Measurements from ENCODE around the gene SAA4. TPM values are rescaled to one million over a fixed set of nuclear protein-coding genes. Genes with fewer than 3 reads are reported as not detected.

Gene SAA4
- total RNA-seq, 1 experiment from 2014 or later = not detected

- DNase-seq = no peak
- Histone ChIP-seq H3K27ac (no peak overlapping the region), H3K4me1 (replicated peaks; ENCODE audit: insufficient read depth) (no peaks in the 10 kb centered on the region), H4K20me1 (ENCODE audit: insufficient read depth) (no peaks in the 10 kb centered on the region), H3K9me2 (ENCODE audit: insufficient read depth) (no peaks in the 10 kb centered on the region), H2AFZ (no peak overlapping the region), H3K79me2 (ENCODE audit: low read depth) (no peaks in the 10 kb centered on the region), H3K4me3 (no peak overlapping the region), H3K4me2 (no peak overlapping the region), H3F3A (ENCODE audit: insufficient read depth, low read depth) (0 out of 2 replicates have a peak, but pooled peaks cover 3% of the 10 kb centered on the region), H3K36me3 (ENCODE audit: low read depth) (no peaks in the 10 kb centered on the region), H3K9me3 (ENCODE audit: insufficient read depth, low read depth) (0 out of 2 replicates have a peak, but pooled peaks cover 1% of the 10 kb centered on the region), H3K27me3 (ENCODE audit: insufficient read depth, low read depth) (no peaks in the 10 kb centered on the region)
- CTCF ChIA-PET = no interaction called here
- TF ChIP-seq CTCF (conservative IDR thresholded peaks at IDR 0.05) = no peak
- TF ChIP-seq EZH2 (IDR thresholded peaks at IDR 0.05; ENCODE audit: low read depth) = no peak
- POLR2A ChIA-PET (ENCODE audit: unreplicated experiment) = no interaction called here
- intact Hi-C loops (cut with micrococcal nuclease; ENCODE audit: unreplicated experiment) = loop anchor here (5.0 to 10.0 kb wide), 3 partner anchors 158 to 495 kb away; no protein-coding TSS in a partner anchor
- no TSS peak for BruUV-seq (replicated peaks)
Measured at GRCh38 chr11:18239655-18240054, 3.1 kb upstream of the SAA4 start.

- Histone ChIP-seq H3K36me3 (ENCODE audit: low read depth) (no peaks in the 10 kb centered on the region), H4K20me1 (ENCODE audit: insufficient read depth) (no peaks in the 10 kb centered on the region), H3K4me2 (no peak overlapping the region), H3K79me2 (ENCODE audit: low read depth) (no peaks in the 10 kb centered on the region), H3K4me3 (no peak overlapping the region), H3F3A (ENCODE audit: insufficient read depth, low read depth) (0 out of 2 replicates have a peak, but pooled peaks cover 3% of the 10 kb centered on the region), H3K4me1 (replicated peaks; ENCODE audit: insufficient read depth) (no peaks in the 10 kb centered on the region), H3K27ac (no peak overlapping the region), H3K9me2 (ENCODE audit: insufficient read depth) (no peaks in the 10 kb centered on the region), H2AFZ (no peak overlapping the region), H3K9me3 (ENCODE audit: insufficient read depth, low read depth) (0 out of 2 replicates have a peak, but pooled peaks cover 2% of the 10 kb centered on the region), H3K27me3 (ENCODE audit: insufficient read depth, low read depth) (no peaks in the 10 kb centered on the region)
- CTCF ChIA-PET = interaction anchor here (0.6 kb wide), 2 partner anchors 155 to 447 kb away, joined by 3 read pairs; no protein-coding TSS in a partner anchor
- DNase-seq = no peak
- TF ChIP-seq CTCF (conservative IDR thresholded peaks at IDR 0.05) (no peak), EZH2 (IDR thresholded peaks at IDR 0.05; ENCODE audit: low read depth) (no peak)
- BruUV-seq (replicated peaks) = no TSS peak
- POLR2A ChIA-PET (ENCODE audit: unreplicated experiment) = no interaction called here
- intact Hi-C loops (cut with micrococcal nuclease; ENCODE audit: unreplicated experiment) = no loop called here
Measured at GRCh38 chr11:18235394-18236334, 938 bp downstream of the SAA4 start.

GRCh38 chr11:18233912-18234311 lies 2.7 kb downstream of the SAA4 start:
- no peak for TF ChIP-seq CTCF (conservative IDR thresholded peaks at IDR 0.05)
- no peak for TF ChIP-seq EZH2 (IDR thresholded peaks at IDR 0.05; ENCODE audit: low read depth)
- Histone ChIP-seq H3K36me3 (ENCODE audit: low read depth) (no peaks in the 10 kb centered on the region), H3K27me3 (ENCODE audit: insufficient read depth, low read depth) (no peaks in the 10 kb centered on the region), H3K27ac (no peak overlapping the region), H4K20me1 (ENCODE audit: insufficient read depth) (no peaks in the 10 kb centered on the region), H3K9me3 (ENCODE audit: insufficient read depth, low read depth) (0 out of 2 replicates have a peak, but pooled peaks cover 2% of the 10 kb centered on the region), H3F3A (ENCODE audit: insufficient read depth, low read depth) (0 out of 2 replicates have a peak, but pooled peaks cover 3% of the 10 kb centered on the region), H2AFZ (no peak overlapping the region), H3K4me1 (replicated peaks; ENCODE audit: insufficient read depth) (no peaks in the 10 kb centered on the region), H3K79me2 (ENCODE audit: low read depth) (no peaks in the 10 kb centered on the region), H3K4me2 (no peak overlapping the region), H3K9me2 (ENCODE audit: insufficient read depth) (no peaks in the 10 kb centered on the region), H3K4me3 (no peak overlapping the region)
- DNase-seq = no peak
- intact Hi-C loops (cut with micrococcal nuclease; ENCODE audit: unreplicated experiment) = no loop called here
- BruUV-seq (replicated peaks) = no TSS peak
- CTCF ChIA-PET = no interaction called here
- POLR2A ChIA-PET (ENCODE audit: unreplicated experiment) = no interaction called here
